IPS-18a (cell line): ENCODE results near the gene CARD16.
"Not testable (repeated sequence)": the region's sequence is repeated elsewhere in the genome, so short reads cannot be mapped to it uniquely, and the experiment has no call there.

ENCODE experiments used
- H3K27ac ChIP-seq: one replicate; pipeline ENCODE4 v1.5.1; 2013; ENCODE audit warnings: low read length
- H3K27me3 ChIP-seq: one replicate; pipeline ENCODE4 v1.6.1; 2013; ENCODE audit warnings: mild to moderate bottlenecking, low read length; ENCODE audit not compliant: control insufficient read depth, insufficient read depth
- H3K36me3 ChIP-seq: one replicate; pipeline ENCODE4 v1.6.1; 2013; ENCODE audit warnings: low read depth, low read length; ENCODE audit not compliant: control insufficient read depth
- H3K4me1 ChIP-seq: one replicate; pipeline ENCODE4 v1.6.1; 2013; ENCODE audit warnings: low read depth, low read length; ENCODE audit not compliant: control insufficient read depth
- H3K4me3 ChIP-seq: one replicate; pipeline ENCODE4 v1.5.1; 2013; ENCODE audit warnings: low read length
- H3K9ac ChIP-seq: one replicate; pipeline ENCODE4 v1.6.1; 2013; ENCODE audit warnings: mild to moderate bottlenecking, low read length, moderate library complexity
- H3K9me3 ChIP-seq: one replicate; pipeline ENCODE4 v1.6.1; 2013; ENCODE audit warnings: low read depth, low read length; ENCODE audit not compliant: control insufficient read depth

Gene CARD16

DNA sequence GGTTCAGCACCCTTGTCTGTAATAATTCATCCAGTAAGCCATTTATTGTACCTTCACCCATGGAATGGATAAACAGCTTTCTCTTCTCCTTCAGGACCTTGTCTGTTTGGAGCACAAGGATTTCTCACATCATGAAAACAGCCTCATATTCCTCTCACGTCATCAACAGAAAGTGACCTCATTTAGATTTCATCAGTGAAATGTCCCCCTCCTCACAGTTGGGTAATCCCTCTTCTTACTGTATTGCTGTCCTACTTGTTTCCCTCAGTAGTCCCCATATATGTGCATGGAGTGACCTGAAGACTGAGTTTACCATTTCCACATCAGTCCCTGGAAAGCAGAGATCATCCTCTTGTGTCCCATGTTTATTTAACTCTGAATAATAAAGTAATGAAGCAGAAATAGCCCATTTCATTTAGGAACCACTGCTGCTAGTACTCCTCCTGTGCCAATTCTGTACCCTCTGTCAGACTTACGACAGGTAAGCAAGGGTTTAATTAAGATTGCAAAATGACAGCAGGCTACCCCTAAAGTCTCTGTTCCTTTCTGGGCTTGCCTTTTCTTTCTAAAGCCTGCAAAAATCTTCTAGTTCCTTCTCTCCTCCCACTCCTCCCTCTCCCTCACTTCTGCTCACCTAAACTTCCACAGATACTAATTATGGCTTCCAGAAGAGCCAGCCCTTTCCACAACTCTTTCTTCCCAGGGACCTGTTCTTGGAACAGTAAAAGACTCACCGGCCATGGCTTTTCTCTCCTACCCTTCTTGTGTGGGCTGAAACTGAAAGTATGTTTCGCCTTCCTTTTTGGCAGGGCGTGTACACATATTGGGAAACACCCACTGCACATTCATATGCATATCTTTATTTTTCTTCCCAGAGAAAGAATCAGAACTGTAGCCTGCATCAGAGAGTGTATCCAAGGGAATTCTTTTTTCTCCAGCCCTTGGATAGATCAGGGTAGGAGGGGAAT, at the start of gene CARD16:
CARD16 (minus strand) TSS at position 779 of the 968 bp plus-strand sequence; CDS start at position 741, 38 bp downstream.
- H3K4me3 ChIP-seq, H3K36me3 ChIP-seq: not testable (repeated sequence)

DNA sequence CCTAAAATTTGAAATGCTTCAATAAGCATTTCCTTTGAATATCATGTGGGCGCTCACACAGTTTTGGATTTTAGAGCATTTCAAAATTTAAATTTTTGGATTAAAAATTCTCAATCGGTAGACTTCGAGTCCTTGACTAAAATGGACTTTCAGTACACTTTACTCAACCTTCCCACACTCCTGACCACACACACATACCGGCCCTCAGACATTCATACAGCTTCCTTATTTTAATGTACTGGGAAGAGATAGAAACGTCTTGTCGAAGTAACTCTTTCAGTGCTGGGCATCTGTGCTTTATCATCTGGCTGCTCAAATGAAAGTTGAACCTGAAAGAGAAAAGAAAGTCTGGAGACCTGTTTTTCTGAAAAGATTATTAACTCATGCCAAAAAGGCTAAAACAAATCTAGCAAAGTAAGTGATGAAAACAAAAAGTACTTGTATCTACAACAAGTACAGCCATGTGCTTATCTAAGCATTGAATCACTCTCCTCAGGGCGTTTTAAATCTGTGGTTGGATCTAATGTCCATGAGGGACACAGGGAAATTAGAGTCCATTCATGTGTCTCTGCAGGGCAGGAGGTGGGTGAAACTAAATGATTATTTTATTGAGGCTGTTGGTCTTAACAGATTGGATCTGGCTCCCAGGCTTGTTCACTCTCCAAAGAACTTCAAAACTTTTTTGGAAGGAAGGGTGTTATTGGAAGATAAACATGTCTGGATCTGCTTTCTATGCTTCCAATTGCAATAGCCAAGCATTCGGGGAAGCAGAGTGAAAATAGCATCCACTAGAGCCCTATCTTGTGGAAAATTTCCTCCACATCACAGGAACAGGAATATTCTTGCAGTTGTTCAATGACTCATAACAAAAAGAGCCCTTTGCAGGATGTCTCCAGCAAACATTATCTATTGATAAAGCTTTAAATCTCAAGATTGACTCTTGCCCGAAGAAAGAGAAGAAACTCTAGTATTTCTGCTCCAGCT, 47.4 kb upstream of the CARD16 start:
- H3K9ac ChIP-seq: no peak overlapping the region

More for the DNA sequence above, at the start of gene CARD16:
- not testable (repeated sequence) for H3K9me3 ChIP-seq, H3K27ac ChIP-seq, H3K9ac ChIP-seq, H3K27me3 ChIP-seq, H3K4me1 ChIP-seq

DNA sequence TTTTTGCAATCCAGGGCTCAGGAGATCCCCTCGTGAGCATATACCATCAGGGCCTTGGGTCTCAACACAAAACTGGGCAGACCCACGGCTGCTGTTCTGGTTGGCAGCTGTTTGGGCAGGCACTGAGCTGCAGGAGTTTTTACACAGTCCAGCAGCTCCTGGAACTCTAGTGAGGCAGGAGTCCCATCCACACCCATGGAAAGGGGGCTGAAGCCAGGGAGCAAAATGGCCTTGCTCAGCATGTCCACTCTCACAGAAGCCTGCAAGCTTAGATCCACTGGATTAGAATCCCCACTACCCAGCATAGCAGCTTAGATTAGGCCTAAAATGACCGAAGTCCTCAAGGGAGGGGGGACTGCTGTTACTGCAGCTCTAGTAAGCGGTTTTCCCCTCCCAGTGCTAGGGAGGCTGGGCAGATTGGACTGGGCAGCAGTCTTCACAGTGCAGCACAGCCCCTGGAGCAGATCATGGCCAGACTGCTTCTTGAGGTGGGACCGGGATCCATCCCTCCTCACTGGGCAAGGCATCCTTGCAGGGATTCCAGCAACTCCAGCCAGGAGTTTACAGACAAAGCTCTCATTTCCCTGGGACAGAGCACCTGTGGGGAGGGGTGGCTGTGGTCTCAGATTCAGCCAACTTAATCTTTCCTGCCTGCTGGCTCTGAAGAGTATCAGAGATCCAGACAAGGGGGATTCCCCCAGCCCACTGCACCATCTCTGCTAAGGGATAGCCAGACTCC, 36.4 kb upstream of the CARD16 start:
- H3K4me3 ChIP-seq: no peak overlapping the region
- H3K4me1 ChIP-seq: peaks cover 10% of the 10 kb centered on the region
- no peaks in the 10 kb centered on the region for H3K36me3 ChIP-seq
- H3K9ac ChIP-seq: no peak overlapping the region
- no peaks in the 10 kb centered on the region for H3K9me3 ChIP-seq
- no peaks in the 10 kb centered on the region for H3K27me3 ChIP-seq
- H3K27ac ChIP-seq: no peak overlapping the region

More for the DNA sequence above, 47.4 kb upstream of the CARD16 start:
- Histone ChIP-seq H3K4me3 (no peak overlapping the region), H3K9me3 (no peaks in the 10 kb centered on the region), H3K36me3 (no peaks in the 10 kb centered on the region), H3K27ac (no peak overlapping the region), H3K4me1 (no peaks in the 10 kb centered on the region), H3K27me3 (no peaks in the 10 kb centered on the region)

DNA sequence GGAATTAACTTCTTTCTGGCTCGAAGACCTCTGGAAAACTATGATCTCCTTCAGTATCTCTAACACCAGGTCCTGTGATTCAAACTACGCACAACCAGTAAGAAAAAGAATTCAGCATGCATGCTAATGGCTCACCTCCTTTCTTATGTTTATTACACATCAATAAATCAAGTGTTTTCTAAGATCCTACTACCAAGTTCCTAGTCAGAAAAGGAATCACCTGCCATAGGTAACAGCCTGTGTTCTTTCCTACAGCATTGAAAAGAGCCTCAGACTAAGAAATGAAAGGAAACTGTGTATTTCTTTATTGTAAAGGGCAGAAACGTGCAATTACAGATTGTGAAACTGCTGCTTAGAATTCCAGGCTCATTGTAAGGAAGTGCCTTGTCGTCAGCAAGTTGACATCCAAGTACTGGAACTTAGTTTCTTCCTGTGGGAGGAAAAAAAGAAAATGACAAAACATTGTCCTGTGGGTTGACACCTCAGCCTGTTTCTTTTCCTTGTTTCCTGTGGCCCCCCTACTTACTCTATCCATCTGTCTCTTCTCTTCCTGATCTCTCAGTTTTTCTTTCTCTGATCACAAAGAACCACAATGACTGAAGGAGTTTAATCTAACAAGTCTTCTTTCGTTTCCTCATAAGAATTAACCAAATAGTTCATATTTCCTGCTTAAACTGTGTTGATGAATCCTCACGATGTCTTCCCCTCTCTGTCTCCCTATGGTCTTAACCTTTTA, 35.2 kb upstream of the CARD16 start:
- not testable (repeated sequence) for H3K27me3 ChIP-seq, H3K9ac ChIP-seq, H3K36me3 ChIP-seq, H3K4me3 ChIP-seq, H3K27ac ChIP-seq, H3K9me3 ChIP-seq
- peaks cover 10% of the 10 kb centered on the region for H3K4me1 ChIP-seq

DNA sequence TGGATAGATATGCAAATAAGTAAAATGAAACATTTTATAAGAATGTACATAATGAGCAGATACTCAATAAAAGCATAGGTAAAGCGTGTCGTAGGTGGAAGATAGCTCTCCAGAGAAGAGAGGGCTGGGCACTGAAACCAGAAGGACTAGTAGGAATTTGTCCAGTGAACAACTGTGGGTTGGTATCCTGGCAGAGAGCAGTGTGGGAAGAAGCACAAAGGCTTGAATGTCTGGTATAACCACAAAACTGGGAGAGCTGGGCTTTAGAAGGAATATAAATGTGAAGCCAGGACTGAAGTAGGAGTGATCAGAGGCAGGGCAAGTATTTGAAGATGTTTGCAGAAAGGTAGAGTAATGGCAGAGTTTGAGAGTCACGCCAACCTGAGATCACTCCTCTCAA, 33.1 kb upstream of the CARD16 start:
- Histone ChIP-seq H3K9ac (no peak overlapping the region), H3K27me3 (no peaks in the 10 kb centered on the region), H3K4me1 (peaks cover 10% of the 10 kb centered on the region), H3K4me3 (no peak overlapping the region), H3K9me3 (no peaks in the 10 kb centered on the region), H3K27ac (no peak overlapping the region), H3K36me3 (no peaks in the 10 kb centered on the region)

DNA sequence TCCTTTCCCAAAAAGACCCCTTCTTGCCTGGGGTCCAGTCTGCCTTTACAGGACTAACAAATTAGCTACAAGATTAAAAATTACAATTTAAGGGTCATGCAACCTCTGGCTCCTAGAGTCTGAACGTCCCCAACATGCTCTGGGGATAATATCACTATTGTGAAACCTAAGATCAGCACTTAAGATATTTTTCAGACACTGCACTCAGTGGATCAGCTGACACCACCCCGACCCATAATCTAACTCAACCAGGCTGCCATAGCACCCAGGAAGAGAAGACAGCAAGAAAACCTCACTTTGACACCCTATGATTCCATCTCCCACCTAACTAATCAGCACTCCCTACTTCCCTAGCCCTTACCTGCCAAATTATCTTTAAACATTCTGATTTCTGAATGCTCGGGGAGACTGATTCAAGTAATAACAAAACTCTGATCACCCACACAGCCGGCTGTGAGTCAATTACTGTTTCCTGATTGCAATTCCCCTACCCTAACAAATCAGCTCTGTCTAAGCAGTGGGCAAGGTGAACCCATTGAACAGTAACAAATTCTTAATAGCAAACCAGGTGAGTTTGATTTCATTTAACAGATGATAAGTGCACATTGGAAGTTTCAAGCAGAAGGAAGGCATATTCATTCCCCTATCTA, 32.1 kb upstream of the CARD16 start:
- not testable (repeated sequence) for H3K4me3 ChIP-seq, H3K4me1 ChIP-seq, H3K27ac ChIP-seq, H3K27me3 ChIP-seq, H3K9me3 ChIP-seq, H3K36me3 ChIP-seq, H3K9ac ChIP-seq

DNA sequence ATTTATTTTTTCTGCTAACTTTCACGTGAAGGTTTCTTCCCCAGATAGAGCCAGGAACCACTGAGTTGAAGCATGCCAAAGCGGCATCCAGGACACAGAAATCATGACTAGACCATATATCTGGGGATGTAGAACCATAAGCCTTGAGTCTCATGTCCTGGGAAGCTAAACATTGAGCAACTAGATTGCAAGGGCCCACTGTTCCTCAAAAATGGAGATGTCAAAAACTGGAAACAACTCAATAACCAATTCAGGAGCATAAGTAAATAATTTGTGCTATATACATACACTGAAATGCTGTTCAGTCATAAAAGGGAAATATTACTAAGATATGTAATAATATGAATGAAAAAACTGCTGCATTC, 29.0 kb upstream of the CARD16 start:
- Histone ChIP-seq H3K27me3 (no peaks in the 10 kb centered on the region), H3K36me3 (no peaks in the 10 kb centered on the region), H3K9me3 (no peaks in the 10 kb centered on the region), H3K9ac (no peak overlapping the region), H3K27ac (no peak overlapping the region), H3K4me3 (no peak overlapping the region), H3K4me1 (no peaks in the 10 kb centered on the region)

DNA sequence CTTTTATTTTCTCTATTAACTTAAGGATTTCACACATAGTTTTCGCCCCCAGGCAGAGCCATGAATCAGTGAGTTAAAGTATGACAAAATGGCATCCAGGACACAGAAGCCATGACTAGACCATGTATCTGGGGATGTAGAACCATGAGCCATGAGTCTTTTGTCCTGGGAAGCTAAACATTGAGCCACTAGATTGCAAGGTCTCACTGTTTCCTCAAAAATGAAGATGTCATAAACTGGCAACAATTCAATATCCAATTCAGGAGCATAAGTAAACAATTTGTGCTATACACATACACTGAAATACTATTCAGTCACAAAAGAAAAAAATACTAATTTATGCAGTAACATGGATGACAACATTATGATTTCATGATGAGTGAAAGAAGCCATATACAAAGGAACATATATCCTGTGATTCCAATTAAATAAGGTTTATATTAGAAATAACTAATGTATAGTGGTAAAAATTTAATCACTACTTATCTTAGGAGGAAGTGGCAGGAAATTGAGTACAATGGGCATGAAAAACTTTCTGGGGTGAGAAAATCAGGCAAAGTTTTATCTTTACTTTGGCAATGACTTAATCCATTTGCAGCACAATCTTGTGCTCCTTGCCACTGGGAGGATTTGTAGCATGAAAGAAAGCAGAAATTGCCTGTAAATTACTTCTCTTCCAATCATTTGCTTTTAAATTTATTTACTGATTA, 28.5 kb upstream of the CARD16 start:
- Histone ChIP-seq H3K27ac (no peak overlapping the region), H3K9ac (no peak overlapping the region), H3K36me3 (no peaks in the 10 kb centered on the region), H3K4me1 (no peaks in the 10 kb centered on the region), H3K4me3 (no peak overlapping the region), H3K9me3 (no peaks in the 10 kb centered on the region), H3K27me3 (no peaks in the 10 kb centered on the region)

DNA sequence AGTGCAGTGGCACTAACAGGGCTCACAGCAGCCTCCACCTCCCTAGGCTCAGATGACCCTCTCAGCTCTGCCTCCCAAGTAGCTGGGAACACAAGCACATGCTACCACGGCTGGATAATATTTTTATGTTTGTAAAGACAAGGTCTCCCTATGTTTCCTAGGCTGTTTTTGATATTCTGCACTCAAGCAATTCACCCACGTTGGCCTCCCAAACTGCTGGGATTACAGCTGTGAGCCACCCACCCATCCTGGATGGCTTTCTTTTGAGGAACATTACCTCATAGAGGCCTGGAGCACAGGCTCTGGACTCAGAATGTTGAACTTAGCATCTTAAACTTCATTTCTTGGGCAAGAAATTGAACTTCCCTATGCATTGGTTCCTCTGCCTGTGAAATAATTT, 26.9 kb upstream of the CARD16 start:
- not testable (repeated sequence) for H3K4me3 ChIP-seq, H3K9me3 ChIP-seq, H3K36me3 ChIP-seq, H3K27me3 ChIP-seq, H3K27ac ChIP-seq, H3K4me1 ChIP-seq, H3K9ac ChIP-seq

DNA sequence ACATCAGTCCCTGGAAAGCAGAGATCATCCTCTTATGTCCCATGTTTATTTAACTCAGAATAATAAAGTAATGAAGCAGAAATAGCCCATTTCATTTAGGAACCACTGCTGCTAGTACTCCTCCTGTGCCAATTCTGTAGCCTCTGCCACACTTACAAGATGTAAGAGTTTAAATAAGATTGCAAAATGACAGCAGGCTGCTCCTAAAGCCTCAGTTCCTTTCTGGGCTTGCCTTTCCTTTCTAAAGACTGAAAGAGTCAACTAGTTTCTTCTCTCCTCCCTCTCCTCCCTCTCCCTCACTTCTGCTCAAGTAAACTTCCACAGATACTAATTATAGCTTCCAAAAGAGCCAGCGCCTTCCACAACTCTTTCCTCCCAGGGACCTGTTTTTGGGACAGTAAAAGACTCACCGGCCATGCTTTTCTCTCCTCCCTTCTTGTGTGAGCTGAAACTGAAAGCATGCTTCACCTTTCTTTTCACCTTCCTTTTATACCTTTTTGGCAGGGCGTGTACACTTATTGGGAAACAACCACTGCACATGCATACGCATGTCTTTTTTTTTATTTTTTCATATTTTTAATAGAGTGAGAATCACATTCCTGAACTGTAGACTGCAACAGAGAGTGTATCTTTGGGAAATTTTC, 26.1 kb upstream of the CARD16 start:
- Histone ChIP-seq H3K27me3 (no peaks in the 10 kb centered on the region), H3K9ac (no peak overlapping the region), H3K9me3 (no peaks in the 10 kb centered on the region), H3K27ac (no peak overlapping the region), H3K4me3 (no peak overlapping the region), H3K36me3 (no peaks in the 10 kb centered on the region), H3K4me1 (no peaks in the 10 kb centered on the region)
